ES-I3 (cell line): ENCODE results near the gene MRPS18A.

Experiments used
- H3K36me3 ChIP-seq: 2 replicates; pipeline ENCODE4 v1.6.1; 2013; ENCODE audit warnings: mild to moderate bottlenecking, low read length, control low read depth, moderate library complexity; ENCODE audit not compliant: insufficient read depth
- H3K4me1 ChIP-seq: 2 replicates; pipeline ENCODE4 v1.6.1; 2013; ENCODE audit warnings: mild to moderate bottlenecking, control low read depth, low read length; ENCODE audit not compliant: insufficient read depth
- H3K9ac ChIP-seq: 2 replicates; pipeline ENCODE4 v1.6.1; 2013; ENCODE audit warnings: low read depth, mild to moderate bottlenecking, low read length, moderate library complexity
- H3K9me3 ChIP-seq: 2 replicates; pipeline ENCODE4 v1.6.1; 2013; ENCODE audit warnings: mild to moderate bottlenecking, low read length, moderate library complexity; ENCODE audit not compliant: control insufficient read depth, insufficient read depth

MRPS18A gene

DNA sequence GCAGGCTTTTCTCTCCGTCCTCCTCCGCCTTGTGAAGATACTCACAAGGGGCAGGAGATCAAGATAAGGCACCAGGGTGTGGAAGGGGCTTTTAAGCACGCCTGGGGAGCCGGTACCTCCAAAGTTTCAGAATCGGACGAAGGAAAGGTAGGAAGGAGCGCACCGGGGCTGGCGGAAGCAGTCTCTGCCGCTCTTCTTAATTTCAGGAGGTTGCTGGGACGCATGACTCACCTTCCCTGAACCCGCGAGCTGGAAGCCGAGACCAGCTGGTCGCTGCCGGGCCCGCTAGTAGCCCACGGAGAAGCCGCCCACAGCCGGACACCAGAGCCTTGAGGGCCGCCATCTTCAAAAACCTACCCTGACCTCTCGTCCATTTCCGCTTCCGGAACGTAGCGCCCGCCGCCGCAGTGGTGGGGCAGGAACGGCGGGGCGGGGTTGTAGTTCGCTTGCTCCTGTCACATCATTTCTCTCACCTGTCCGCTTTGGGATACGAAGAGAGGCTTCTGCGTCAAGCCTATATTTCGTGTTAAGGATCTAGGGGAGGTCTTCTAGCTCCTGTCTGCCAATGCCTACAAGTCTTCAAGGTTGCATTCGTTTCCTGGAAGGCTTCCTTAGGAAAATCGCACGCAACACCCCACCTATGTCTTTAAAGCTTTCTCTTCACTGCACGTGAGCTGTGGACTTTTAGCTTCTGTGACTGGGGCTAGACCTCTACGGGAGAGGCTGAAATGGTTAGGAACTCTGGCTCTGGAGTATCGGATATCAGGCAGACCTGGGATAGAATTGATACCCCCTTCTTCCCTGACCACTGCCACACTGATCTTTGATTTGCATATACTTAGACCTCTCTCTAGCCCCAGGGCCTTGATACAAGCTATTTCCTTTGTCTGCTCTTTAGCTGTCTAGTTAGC, at the start of gene MRPS18A:
Gene MRPS18A (minus strand): TSS at position 355 of the 911 bp plus-strand sequence. CDS start 12 bp downstream, at position 343.
- Histone ChIP-seq H3K4me1 (peaks cover 8% of the 10 kb centered on the region), H3K36me3 (no peaks in the 10 kb centered on the region), H3K9me3 (no peaks in the 10 kb centered on the region), H3K9ac (peak within 1 kb of the TSS; percentile 88)

DNA sequence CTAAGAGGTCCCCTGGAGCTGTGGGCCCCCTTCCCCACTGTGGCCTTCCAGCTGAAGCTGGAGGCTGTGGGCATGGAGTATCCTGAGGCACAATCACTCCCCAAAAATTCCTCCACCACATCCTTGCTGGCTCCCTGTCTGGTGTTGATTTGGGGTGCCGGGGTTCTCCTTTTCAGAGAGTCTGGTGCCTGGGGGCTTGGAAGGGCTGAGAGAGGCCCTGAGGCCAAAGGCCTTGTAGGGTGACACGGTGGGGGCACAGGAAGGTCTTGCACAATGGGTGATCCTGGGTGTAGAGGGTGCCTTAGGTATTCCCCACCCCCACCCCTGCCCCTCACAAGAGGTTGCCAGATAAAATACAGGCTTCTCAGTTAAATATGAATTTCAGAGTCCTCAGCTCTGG, 49.3 kb upstream of the MRPS18A start:
- H3K36me3 ChIP-seq: no peaks in the 10 kb centered on the region
- H3K4me1 ChIP-seq: peaks cover 15% of the 10 kb centered on the region; the same call in 1 of the 2 replicates
- 0 out of 2 replicates have a peak, but pooled peaks cover 3% of the 10 kb centered on the region for H3K9me3 ChIP-seq
- no peak overlapping the region for H3K9ac ChIP-seq

DNA sequence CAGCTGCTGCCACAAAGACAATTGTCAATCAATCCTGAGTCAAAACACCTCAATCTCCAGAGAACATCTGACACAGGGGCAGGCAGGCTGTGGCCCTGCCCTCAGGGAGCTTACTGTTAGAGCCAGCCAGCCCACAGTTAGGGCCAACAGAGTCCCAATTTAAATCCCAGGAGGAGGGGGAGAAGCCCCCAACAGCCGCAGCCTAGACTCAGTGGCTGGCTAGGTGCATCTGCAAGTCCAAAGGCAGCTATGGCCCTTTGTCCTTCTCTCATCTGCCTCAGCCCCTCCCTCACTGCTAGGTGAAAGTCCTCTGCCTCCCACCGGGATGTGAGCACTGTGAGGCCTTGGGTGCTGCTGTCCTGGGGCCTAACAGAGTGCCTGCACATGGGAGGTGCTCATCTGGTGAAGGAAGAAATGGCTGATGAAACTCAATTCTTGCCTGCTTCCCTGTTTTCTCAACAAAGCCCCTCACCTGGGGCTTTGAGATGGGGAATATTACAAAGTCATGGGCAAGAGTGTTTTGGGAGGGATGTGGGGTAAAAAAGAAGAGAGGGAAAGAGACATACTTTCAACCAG, 48.7 kb upstream of the MRPS18A start:
- H3K36me3 ChIP-seq: no peaks in the 10 kb centered on the region
- H3K4me1 ChIP-seq: peaks cover 15% of the 10 kb centered on the region; the same call in 1 of the 2 replicates
- H3K9ac ChIP-seq: no peak overlapping the region
- 0 out of 2 replicates have a peak, but pooled peaks cover 3% of the 10 kb centered on the region for H3K9me3 ChIP-seq

- H3K9me3 ChIP-seq: 0 out of 2 replicates have a peak, but pooled peaks cover 3% of the 10 kb centered on the region
- H3K9ac ChIP-seq: no peak overlapping the region
- no peaks in the 10 kb centered on the region for H3K36me3 ChIP-seq
- H3K4me1 ChIP-seq: peaks cover 14% of the 10 kb centered on the region; the same call in 1 of the 2 replicates
These were observed 48.1 kb upstream of the MRPS18A start for GRCh38 chr6:43735642-43736199.

- Histone ChIP-seq H3K4me1 (peaks cover 7% of the 10 kb centered on the region; the same call in 1 of the 2 replicates), H3K9me3 (0 out of 2 replicates have a peak, but pooled peaks cover 3% of the 10 kb centered on the region), H3K9ac (no peak overlapping the region), H3K36me3 (no peaks in the 10 kb centered on the region)
These were observed 46.7 kb upstream of the MRPS18A start for GRCh38 chr6:43734294-43734665.

DNA sequence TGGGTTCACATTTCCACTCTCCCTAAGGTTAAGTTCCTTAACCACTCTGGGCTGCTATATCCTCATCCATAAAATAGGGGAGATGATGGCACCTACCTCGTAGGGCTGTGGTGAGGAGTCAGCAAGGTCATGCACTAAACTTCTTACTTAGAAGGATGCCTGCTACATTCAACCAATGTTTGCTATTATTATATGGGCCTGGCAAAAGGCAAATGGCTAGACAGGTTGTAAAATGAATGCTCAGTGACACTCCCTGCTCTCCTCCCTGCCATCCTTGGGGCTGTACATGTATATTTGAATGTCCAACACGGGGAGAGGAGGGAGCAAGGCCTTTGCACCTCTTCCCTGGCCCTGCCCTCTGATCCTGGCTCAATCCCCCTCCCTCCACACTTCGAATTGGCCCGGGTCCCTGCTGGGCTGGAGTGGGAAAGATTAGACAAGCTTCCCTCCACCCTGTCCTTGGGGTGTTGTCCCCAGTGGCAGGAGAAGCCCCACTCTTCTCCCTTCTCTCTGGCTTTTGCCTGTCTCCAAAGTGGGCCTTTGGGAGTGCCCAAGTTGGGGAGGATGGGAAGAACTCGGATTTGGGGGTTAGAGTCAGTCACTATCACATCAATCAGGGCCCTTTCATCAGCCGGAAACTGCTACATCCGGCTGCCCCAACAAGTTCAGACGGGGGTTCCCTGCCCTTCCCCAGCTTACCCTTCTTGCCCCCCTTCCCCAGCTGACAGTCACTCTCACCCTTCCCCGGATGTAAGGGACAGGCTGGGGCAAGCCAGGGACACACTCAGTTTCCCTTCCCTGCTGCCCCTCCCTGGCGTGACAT, 46.1 kb upstream of the MRPS18A start:
- H3K9ac ChIP-seq: no peak overlapping the region
- H3K4me1 ChIP-seq: peaks cover 7% of the 10 kb centered on the region; the same call in 1 of the 2 replicates
- H3K9me3 ChIP-seq: 0 out of 2 replicates have a peak, but pooled peaks cover 3% of the 10 kb centered on the region
- no peaks in the 10 kb centered on the region for H3K36me3 ChIP-seq

GRCh38 chr6:43730634-43731033, 43.0 kb upstream of the MRPS18A start:
- 0 out of 2 replicates have a peak, but pooled peaks cover 3% of the 10 kb centered on the region for H3K9me3 ChIP-seq
- H3K4me1 ChIP-seq: peaks cover 7% of the 10 kb centered on the region; the same call in 1 of the 2 replicates
- H3K36me3 ChIP-seq: no peaks in the 10 kb centered on the region
- H3K9ac ChIP-seq: no peak overlapping the region

GRCh38 chr6:43729537-43729936, 41.9 kb upstream of the MRPS18A start:
- H3K36me3 ChIP-seq: no peaks in the 10 kb centered on the region
- peaks cover 7% of the 10 kb centered on the region; the same call in 1 of the 2 replicates for H3K4me1 ChIP-seq
- no peak overlapping the region for H3K9ac ChIP-seq
- H3K9me3 ChIP-seq: 0 out of 2 replicates have a peak, but pooled peaks cover 3% of the 10 kb centered on the region

DNA sequence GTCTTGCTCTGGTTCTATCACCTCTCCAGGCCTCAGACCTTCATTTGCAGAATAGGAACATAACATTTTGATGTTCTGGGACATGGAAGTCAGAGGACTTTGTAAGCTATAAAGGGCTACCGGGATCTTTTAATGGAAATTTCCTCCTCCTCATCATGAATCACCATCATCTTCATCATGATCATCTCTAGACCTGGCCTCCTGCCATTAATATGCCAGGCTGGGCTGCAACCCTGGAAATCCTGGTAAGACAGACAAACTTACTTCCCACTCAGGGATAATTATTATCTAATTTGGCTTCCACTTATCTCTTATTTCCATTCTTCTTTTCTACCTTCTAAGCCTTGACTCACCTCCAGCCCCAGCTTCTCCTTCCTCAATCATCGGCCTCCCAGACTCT, 41.0 kb upstream of the MRPS18A start:
- Histone ChIP-seq H3K9me3 (0 out of 2 replicates have a peak, but pooled peaks cover 3% of the 10 kb centered on the region), H3K36me3 (no peaks in the 10 kb centered on the region), H3K4me1 (0 out of 2 replicates have a peak, but pooled peaks cover 2% of the 10 kb centered on the region), H3K9ac (no peak overlapping the region)

DNA sequence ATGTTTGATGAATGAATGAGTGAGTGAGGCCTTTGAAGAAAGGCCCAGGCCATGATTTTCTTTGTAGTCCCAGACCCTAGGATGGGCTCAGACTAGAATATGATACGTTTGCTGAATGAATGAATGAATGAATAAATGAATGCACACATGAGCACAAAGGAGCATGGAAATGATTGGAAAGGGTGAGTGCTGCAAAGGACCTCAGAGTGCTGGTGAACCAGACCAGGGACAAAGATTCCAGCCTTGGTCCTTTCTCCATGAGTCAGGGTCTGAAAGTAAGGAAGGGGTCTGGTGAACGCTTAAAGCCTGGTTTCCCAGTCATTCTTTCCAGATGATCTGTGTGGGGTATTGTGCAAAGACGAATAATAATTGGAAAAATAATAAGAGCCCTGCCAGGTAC, 40.0 kb upstream of the MRPS18A start:
- H3K9ac ChIP-seq: no peak overlapping the region
- H3K4me1 ChIP-seq: no peaks in the 10 kb centered on the region
- H3K36me3 ChIP-seq: no peaks in the 10 kb centered on the region
- H3K9me3 ChIP-seq: 0 out of 2 replicates have a peak, but pooled peaks cover 3% of the 10 kb centered on the region

DNA sequence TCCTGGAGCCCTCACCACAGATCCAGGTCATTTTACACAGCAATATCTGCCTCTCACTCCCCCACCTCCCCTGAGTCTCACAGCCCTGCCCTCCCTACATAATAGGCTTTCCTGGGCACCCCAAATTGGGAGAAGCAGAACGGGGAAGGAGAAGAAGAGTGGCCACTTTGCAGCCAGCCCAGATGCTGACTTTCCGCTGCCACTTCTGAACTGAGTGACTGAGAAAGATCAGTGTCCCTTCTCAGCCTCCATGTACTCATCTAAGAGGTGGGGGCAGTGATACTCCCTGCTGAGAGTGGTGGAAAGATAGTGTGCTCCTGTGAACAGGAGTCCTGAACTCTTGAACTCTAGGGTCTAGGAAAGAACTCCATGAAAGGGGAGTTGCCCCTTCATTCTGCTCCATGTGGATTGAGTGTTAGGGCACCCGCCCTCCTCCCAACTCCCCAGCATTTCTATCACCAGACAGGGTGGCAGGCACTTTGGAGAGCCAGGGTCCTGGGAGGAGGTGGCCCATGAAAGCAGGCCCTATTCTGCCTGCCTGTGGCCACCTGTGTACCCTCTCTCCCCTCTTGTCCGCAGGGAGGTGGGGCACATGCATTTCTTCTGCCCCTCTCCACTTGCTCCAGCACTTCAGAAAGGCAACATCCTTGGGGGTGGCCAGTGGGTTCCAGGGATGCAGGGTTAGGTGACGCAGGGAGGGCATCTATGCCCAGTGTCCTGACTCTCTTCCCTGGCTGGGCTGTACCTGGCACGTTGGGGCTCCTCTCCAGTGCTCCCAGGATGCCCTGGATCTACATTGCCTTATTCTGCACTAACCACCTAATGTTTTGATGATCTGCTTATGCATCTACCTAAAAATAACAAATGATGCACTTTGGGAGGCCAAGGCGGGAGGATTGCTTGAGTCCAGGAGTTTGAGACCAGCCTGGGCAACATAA, 38.3 kb upstream of the MRPS18A start:
- H3K36me3 ChIP-seq: no peaks in the 10 kb centered on the region
- no peak overlapping the region for H3K9ac ChIP-seq
- no peaks in the 10 kb centered on the region for H3K9me3 ChIP-seq
- H3K4me1 ChIP-seq: no peaks in the 10 kb centered on the region

- no peaks in the 10 kb centered on the region for H3K36me3 ChIP-seq
- no peaks in the 10 kb centered on the region for H3K9me3 ChIP-seq
- H3K4me1 ChIP-seq: no peaks in the 10 kb centered on the region
- H3K9ac ChIP-seq: no peak overlapping the region
These were observed 37.5 kb upstream of the MRPS18A start for GRCh38 chr6:43724914-43725642.
